Choroid plexus epithelial cell (primary cell): Measurements from ENCODE around the gene SEC61B.

Source experiments
- DNase-seq: peaks from one replicate; pipeline ENCODE4 v3.0.0-alpha.2; 2010; ENCODE audit warnings: low read depth
- H3K4me3 ChIP-seq: 2 replicates; pipeline ENCODE4 v1.5.1; 2011; ENCODE audit warnings: low read depth, mild to moderate bottlenecking, control low read depth, low read length, moderate library complexity
- CTCF ChIP-seq: conservative IDR thresholded peaks from 2 replicates; pipeline ENCODE4 v1.5.1; 2011; ENCODE audit warnings: low read depth, mild to moderate bottlenecking, control low read depth, inconsistent platforms, low read length, moderate library complexity

The SEC61B gene

GRCh38 chr9:99221621-99222415 lies at the start of gene SEC61B, which contains the start of gene ALG2:
Gene SEC61B, plus strand, starts transcription at chr9:99222282. Its CDS starts 82 bp downstream, at chr9:99222364.
Gene ALG2, minus strand, starts transcription at chr9:99221942. Its CDS starts 48 bp downstream, at chr9:99221894.
- DNase-seq = peak; percentile 97
- H3K4me3 ChIP-seq = peak within 1 kb of the TSS; percentile 100
- TF ChIP-seq CTCF = no peak

GRCh38 chr9:99173570-99174504 lies 48.2 kb upstream of the SEC61B start:
- TF ChIP-seq CTCF = no peak
- DNase-seq = no peak
- no peak overlapping the region for H3K4me3 ChIP-seq

- no peak for TF ChIP-seq CTCF
- H3K4me3 ChIP-seq = no peak overlapping the region
- DNase-seq = no peak
Observed at GRCh38 chr9:99176527-99177013, 45.5 kb upstream of the SEC61B start.

GRCh38 chr9:99177576-99178366 lies 44.3 kb upstream of the SEC61B start:
- no peak for TF ChIP-seq CTCF
- DNase-seq = no peak
- no peak overlapping the region for H3K4me3 ChIP-seq

- no peak for DNase-seq
- no peak overlapping the region for H3K4me3 ChIP-seq
- TF ChIP-seq CTCF = no peak
Observed at GRCh38 chr9:99178912-99179872, 42.9 kb upstream of the SEC61B start.
